Measurements from ENCODE around the gene WDR36.

DNA sequence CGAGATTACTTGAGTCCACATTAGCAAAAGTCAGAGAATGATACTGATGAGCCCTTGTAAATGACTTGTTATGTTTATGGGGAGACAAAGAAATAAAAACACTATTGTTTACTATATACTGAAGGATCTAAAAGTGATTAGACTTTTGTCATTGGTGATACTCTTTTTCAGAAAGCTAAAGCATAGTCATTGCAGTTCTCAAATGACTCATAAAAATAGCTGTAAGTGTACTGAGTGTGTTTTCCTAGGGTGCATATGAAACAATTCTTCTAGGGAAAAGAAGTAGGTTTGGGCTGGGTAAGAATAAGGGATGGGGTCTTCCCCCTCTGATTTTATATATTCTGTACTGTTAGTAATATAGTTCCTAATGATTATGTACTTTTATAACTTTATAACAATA is 32.6 kb downstream of the WDR36 start:
- TF ChIP-seq, protein P1, sequence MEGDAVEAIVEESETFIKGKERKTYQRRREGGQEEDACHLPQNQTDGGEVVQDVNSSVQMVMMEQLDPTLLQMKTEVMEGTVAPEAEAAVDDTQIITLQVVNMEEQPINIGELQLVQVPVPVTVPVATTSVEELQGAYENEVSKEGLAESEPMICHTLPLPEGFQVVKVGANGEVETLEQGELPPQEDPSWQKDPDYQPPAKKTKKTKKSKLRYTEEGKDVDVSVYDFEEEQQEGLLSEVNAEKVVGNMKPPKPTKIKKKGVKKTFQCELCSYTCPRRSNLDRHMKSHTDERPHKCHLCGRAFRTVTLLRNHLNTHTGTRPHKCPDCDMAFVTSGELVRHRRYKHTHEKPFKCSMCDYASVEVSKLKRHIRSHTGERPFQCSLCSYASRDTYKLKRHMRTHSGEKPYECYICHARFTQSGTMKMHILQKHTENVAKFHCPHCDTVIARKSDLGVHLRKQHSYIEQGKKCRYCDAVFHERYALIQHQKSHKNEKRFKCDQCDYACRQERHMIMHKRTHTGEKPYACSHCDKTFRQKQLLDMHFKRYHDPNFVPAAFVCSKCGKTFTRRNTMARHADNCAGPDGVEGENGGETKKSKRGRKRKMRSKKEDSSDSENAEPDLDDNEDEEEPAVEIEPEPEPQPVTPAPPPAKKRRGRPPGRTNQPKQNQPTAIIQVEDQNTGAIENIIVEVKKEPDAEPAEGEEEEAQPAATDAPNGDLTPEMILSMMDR (IDR thresholded peaks at IDR 0.05): no peak
- TF ChIP-seq POLR2A (IDR thresholded peaks at IDR 0.05): no peak
